GM18873 (cell line): ENCODE data around the gene TMEM203.
A peak's percentile ranks its signal among the peaks of the same experiment; 100 is the strongest.

ENCODE experiments used
- ATAC-seq: cut with Tn5 transposase; IDR thresholded peaks from one replicate; pipeline ENCODE4 v1.9.1; 2021; ENCODE audit warnings: mild to moderate bottlenecking, moderate library complexity, moderate number of reproducible peaks; ENCODE audit not compliant: unreplicated experiment, low FRiP score

TMEM203 gene

DNA sequence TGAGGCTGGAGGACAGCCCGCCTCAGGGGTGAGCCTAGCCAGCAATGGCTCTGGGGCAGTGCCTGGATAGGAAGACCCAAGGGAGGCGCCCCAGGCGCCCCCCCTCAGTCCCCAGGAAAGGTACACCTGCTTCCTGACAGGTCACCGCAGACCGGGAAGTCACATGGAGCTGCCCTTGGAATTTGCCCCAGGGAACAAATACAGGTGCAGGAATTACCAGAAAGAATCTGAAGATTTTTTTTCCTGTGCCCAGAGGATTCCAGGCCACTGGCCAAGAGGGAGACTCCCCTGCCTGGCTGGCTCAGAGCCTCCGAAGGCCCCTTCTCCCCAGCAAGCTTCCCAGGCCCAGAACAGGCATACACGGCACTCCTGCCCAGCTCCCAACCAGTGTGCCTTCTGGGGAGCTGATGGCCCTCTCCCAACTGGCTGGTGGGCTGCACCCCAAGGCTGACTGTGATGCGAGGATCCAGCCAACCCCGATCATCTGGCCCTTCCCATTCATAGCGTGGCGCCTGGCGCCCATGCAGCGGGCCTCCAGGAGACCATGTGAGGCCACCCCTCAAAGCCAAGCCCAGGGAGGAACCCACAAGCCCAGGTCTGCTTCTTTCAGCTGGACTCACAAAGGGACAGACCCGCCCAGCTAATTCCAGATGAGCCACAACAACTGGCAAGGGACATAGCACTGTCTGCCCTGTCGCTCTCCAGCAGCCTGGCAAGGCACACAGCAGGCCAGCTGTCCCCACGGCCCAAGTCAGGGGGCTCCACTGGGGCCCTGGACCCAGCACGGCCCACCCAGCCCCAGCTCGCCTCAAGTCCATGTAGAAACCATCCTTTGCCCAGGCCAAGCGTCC is 7.2 kb downstream of the TMEM203 start:
- ATAC-seq, result no peak

DNA sequence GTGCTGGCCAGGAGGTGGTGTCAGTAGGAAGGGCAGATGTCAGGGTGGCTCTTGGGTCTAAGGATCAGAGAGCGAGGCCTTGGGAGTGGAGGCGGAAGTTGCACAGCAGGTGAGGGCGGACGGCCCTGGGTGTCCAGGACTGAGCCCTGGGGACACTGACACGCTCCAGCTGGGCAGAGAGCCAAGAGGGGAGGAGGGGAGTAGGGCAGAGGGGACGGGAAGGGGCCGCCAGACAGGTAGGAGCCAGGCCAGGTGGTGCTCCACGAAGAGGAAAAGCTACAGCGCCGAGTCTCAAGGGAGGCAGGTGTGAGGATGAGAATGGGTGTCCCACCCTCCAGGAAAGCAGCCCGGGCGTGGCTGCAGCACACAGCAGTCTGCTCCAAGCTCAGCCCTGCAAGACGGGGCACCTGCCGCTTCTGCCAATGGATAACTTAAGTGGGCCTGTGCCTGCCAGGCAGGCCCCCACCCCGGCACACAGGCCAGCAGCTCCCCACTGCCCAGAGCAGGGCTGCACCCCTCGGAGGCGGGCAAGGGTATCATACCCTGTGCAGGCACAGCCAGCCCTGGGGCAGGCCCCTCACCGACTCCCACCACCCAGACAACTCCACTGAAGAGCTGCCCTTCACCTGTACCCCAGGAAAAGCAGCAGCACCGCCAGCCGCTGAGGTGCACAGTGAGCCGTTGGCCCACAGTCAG is 9.8 kb downstream of the TMEM203 start:
- ATAC-seq, result no peak

DNA sequence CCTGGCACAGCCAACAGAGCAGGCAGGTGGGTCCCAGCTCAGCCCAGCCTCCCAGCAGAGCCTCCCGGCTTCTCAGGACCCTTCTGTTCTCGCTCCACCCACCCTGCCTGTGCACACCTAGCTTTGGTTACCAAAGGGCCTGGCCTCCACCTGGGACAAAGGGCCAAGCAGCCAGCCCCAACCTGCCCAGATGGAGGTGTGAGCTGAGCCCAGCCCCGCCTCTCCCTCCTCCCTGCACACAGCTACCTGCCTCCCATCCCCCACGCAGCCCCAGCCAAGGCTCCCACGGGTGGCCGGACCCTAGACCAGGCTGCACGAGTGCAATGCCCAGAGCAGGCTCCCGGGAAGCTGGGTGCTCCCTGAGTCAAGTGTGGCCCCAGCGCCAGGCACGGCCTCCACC is 10.5 kb downstream of the TMEM203 start:
- ATAC-seq, result no peak

DNA sequence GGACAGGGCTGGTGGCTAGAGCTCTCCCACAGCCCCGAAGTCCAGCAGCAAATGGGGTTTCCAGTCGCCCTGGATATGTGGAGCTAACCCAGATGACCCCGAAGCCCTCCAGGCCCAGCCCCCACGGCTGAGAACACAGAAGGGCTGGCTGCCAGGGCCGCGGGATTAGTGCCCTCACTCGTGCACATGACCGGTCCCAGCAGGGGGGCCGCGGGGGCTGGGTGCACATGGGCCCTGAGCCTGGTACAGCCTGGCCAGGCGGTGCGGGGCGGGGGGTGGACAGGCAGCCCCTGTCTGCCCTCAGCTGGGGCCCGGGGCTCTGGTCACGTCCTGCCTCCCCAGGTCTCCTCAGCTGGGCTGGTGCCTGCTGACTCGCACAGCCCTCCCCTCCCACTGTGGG is 11.1 kb downstream of the TMEM203 start:
- ATAC-seq, result no peak

DNA sequence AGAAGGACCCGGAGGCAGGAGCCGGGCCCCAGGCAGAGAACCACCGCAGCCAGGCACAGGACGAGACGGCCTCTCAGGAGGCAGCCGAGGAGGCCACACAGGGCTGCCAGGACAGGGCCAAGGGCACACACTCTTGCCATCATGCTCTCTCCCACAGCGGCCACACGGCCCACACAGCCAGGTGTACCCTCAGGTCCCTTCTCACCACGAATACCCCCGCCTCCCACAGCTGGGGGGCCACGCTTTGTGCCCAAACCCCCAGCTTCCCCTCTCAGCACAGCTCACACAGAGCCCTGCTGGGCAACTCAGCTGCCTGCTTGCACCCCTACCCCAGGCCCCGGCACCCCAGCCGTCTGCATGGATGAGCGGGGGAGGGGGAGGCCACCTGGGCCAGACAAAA is 11.7 kb downstream of the TMEM203 start:
- ATAC-seq, result no peak

DNA sequence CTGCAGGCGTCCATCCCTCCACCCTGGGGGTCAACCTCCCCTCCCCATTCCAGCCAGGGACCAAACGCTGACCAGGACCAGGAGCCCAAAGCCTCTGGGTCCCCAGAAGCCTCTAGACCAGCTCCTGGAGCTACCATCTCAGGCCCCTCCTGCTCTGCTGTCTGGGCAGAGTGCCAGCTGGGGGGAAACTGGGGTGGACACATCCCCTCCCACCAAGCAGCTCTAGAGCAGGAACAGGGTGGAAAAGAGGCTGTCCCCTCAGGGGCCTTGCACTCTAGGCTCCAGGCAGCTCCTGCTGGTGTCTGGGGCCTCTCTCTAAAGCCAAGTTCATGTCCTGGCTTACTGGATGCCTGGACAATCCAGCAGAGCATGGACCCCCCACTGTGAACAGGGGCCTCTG is 12.6 kb downstream of the TMEM203 start:
- ATAC-seq, result no peak

DNA sequence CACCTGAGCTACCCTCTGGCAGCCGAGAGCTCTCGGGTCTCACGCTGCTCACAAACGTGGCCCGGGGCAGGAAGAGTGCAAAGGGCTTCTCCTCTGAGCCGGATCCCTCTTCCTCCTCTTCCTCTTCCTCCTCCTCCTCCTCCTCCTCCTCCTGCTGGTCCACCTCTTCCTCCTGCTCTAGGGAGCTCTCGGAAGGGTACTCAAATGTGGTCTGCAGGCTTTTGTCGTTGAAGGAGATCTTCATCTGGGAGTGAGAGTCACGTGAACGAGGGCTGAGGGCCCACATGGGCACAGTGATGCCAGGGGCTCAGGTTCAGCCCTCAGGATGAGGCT is 13.0 kb downstream of the TMEM203 start:
- ATAC-seq, result no peak

DNA sequence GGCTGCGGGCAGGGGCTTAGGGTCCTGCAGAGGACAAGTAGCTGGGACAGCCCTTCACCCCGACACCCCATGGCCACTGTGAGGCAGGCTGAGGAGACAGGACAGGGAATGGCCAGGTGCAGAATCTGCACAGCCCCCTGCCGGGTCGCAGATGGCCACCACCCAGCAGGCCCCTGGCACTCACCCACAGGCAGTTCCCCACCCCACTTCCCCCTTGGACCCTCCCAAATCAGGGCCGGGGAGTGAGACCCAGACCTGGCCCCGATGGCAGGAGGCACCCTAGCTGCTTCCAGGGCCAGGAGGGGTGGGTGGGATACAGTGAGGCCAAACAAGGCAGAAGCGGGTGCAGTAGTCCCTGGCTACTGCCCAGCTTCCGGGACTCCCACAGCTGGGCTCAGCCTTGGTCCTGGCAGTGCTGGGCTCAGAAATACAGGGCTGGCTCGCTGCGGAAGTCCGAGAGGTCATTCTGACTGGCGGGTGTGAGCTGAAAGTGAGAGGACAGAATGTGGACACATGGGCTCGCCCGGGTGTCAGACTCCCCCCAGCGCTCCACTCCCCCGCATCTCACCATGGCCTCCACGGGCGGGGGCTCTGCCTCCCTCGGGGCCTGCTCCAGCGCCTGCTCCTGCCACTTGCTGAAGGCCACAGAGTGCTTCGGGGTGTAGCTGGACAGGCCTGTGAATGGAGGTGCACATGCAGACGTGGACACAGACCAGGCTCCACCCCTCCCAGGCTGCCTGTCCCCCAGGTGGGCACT is 13.6 kb downstream of the TMEM203 start:
- ATAC-seq, result no peak

DNA sequence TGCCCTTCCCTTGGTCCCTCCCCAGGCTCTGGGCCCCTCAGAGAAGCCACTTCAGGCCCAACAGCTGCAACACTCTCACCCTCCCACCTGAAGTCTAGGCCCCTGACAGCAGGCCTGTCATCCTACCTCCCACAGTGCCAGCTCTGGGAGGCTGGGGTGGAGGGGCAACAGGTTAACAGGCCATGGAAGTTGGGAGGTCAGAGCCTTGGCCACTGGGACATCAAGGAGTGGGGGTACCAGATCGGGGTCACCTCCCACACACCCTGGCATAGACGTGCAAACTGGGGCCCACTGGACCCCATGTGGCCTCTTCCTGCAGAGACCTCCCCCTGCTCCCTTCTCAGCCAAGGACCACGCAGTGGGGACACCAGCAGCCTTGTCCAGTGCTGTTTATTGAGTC is 14.2 kb downstream of the TMEM203 start:
- no peak for ATAC-seq

DNA sequence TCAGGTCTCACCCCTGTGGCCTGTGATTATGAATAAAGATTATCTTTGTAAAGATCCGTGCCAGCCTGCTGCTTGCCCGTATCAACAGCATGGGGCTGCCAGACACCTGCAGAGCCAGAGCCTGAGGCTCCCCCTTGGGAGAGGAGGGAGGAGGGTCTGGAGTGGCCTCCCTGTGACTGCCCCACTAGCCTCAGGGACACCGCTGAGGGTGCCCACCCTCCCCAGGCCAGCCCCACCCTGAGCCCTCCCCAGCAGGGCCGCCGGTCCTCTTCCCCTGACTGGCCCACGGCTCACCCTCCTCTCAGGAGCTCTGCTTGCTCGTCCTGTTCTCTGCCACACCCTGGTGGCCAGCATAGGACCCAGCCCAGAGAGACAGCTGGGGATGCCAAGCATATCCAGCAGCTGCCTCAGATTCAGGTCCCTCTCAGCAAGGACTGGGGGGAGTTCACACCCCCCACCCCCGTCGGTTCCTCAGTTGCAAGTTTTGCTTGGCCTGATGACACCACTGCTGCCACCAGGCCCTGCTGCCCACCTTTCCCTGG is 15.1 kb downstream of the TMEM203 start:
- no peak for ATAC-seq

DNA sequence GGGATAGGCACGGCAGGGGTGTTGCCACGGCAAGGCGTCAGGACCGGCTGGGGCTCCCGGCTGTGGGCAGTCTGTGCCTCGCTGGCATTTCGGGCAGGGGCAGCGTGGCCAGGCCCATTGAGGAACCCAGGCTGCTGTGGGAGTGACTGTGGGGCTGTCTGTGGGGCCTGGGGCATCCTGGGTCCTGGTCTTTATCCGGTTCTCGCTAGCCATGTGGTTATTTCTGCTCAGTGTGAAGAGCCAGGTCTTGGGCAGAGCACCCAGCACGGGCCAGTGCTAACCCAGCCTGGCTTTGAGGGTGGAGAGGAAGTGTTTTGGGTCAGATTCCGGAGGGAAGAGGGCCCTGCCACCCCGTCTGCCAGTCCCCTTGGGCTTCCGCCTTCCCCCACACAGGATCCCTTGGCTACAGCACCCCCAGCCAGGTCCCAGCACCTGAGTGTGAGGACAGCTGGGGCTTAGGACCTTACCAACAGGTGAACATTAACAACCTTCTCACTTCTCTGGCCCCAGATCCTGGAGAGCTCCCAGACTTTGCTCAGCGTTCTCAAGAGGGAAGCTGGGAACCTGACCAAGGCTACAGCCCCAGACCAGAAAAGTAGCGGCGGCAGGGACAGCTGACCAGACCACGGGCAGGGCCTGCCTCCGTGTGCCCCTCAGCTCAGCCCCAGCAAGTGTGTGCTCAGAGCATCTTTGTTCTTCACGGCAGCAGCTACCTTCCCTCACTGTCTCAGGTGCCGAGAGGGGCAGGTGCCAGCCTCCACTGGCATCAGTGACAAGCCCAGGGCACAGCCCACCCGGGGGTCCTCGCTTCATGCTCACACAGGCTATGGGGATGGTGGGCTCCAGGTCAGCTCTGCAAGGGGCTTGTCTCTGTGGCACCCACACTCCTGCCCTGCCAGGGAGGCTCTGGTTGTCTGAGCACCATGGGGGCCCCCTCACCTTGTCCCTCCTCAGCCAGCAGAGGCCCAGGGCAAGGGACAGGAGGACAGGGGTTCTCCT is 15.9 kb downstream of the TMEM203 start:
- no peak for ATAC-seq

DNA sequence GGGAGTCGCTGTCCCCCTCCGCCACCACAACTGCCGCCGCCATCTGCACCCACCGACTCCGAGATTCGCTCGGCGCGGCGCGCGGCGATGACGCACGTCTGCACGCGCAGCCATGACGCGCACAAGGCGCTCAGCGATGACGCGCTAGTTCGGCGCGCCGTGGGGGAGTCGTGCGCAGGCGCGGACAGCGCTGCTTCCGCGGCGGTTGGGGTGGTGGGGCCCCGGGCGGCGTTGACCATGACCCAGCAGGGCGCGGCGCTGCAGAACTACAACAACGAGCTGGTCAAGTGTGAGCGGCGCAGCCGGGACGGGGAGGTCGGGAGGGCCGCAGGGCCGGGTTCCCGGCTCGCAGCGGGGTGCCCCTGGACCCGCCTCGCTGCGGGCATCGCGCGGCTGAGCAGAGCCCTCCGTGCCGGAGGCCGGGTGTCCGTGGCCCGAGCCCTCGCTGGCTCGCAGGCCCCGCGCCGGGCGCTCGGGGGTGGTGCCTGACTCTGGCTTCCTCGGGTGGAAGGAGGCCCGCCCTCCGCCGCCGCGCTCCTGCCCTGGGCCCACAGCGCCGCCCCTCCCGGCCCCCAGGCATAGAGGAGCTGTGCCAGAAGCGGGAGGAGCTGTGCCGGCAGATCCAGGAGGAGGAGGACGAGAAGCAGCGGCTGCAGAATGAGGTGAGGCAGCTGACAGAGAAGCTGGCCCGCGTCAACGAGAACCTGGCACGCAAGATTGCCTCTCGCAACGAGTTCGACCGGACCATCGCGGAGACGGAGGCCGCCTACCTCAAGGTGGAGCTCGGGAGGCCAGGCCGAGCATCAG is 16.8 kb downstream of the TMEM203 start, which contains the start of the genes ANAPC2 and SSNA1:
TSS of gene ANAPC2 (minus strand) at position 71 of the 807 bp plus-strand sequence. CDS start at position 43, 28 bp downstream.
TSS of gene SSNA1 (plus strand) at position 187 of the 807 bp plus-strand sequence. CDS start at position 238, 51 bp downstream.
- peak; percentile 61 for ATAC-seq

DNA sequence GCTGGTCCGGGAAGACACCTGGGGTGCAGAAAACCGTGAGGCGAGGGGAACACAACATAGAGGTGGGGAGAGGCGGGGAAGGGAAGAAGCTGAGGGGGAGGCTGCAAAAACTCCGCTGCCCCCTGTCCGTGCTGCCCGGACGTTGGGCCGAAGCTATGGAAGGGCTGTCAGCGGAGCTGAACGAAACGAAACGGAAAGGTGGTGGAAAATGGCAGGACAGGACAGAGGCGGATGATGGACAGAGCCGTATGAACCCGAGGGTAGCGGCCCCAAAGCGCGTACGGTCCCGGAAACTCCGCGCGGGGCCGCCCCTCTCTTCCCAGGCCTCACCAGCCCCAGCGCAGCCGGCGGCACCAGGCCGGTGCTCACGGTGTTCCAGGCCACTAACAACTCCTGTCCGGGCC is 17.4 kb downstream of the TMEM203 start:
- no peak for ATAC-seq

DNA sequence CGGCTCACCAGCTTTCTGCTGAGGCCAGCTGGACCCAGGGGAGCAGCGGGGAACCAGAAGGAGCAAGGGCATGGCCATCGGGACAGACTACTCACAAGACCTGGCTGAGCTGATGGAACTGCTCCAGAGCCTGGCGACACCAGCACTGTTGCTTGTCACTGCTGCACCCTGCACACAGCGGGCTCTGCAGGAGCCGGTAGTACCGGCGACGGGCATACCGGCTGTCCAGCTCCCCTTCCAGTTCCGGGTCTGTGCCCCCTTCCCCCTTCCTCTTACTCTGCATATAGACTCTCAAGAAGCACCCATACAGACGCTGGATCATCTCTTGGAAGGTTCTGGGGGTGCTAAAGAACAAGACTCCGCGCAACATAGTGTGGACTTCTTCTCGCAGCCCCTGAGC is 18.1 kb downstream of the TMEM203 start:
- ATAC-seq, result no peak

DNA sequence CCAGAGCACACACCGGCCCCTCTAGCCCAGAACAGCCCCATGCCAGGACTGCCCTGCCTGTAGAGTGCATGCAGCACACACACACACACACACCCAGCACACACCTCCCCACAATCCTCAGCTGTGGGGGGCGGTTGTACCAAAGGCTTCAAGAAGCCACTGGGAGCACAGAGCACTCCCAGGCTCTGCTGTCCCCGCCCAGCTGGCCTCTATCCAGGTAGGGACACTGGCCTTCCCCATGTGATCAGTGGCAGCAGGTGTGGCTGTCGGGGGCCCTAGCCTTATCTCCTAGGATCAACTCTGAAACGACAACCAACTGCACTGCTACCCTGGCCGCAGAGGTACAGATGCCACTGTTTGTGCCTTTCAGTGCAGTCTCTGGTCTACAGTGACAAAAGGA is 19.1 kb downstream of the TMEM203 start:
- no peak for ATAC-seq

DNA sequence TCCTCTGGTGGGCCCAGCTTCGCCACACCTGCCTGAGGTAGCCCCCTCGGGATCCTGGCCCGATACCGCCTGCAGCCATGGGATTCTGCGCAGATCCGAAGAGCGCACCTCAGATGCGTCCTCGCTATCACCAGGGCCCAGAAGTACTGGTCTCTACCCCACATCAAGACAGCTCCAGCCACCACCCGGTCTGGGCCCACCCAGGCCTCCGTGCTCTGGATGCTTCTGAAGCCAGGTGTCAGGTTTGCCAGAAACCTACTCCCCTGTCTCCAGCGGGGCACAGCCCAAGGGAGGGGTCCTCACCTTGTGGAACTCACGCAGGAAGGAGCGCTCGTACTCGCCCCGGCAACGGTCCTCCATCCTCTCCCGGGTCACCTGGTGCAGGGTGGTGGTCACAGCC is 19.5 kb downstream of the TMEM203 start:
- no peak for ATAC-seq

DNA sequence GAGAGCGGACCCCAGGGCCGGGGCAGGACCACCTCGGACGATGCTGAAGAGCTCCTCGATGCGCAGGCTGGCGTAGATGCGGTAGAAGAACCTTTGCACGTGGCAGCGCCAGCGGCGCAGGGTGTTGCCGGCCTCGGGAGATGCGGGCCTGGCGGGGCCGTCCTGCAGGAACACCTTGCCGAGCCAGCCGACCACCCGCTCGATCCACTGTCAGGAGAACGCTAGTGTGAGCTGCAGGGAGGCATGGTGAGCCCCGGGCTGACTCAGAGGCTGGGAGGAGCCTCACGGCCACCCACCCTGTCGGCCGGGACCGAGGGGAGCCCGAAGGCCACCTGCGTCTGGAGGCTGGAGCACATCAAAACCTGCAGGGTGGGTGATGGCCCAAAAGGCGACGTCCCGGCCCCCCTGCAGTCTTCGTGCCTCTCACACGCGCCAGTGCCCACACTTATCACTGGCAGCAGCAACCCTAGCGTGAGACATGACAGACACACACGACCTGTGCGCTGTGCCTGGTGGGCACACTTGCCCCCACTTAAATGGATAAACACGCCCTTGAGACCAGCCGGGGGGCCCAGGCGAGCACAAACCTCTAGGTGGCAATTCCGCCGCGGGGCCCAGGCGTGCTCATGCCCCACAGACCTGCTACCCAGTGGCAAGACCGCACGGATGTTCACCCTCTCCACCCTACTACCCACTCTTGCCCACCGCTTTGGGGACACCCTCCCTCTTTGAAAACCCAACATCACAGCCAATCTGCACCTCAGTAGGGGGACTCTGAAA is 20.4 kb downstream of the TMEM203 start:
- ATAC-seq, result no peak

DNA sequence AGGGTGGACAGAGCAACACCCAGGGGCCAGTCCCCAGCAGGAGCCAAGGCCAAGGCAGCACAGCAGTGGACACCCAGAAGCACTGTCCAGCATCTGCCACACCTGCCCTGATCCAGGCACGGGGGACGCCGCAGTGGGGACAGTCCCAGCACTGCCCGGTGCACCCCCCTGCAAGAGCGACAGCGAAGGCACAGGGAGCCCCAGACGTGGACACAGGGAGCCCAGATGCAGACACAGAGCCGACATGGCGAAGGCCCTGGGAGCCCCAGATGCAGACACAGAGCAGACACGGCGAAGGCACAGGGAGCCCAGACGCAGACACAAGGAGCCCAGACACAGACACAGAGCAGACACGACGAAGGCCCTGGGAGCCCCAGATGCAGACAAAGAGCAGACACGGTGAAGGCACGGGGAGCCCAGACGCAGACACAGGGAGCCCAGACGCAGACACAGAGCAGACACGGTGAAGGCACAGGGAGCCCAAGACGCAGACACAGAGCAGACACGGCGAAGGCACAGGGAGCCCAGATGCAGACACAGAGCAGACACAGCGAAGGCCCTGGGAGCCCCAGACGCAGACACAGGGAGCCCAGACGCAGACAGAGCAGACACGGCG is 21.4 kb downstream of the TMEM203 start:
- no peak for ATAC-seq
